GM21786 (cell line): ENCODE measurements around the gene MECP2.

ENCODE experiments used
- ATAC-seq: cut with Tn5 transposase; IDR thresholded peaks from one replicate; pipeline ENCODE4 v1.9.1; 2021; ENCODE audit not compliant: unreplicated experiment

MECP2 gene

DNA sequence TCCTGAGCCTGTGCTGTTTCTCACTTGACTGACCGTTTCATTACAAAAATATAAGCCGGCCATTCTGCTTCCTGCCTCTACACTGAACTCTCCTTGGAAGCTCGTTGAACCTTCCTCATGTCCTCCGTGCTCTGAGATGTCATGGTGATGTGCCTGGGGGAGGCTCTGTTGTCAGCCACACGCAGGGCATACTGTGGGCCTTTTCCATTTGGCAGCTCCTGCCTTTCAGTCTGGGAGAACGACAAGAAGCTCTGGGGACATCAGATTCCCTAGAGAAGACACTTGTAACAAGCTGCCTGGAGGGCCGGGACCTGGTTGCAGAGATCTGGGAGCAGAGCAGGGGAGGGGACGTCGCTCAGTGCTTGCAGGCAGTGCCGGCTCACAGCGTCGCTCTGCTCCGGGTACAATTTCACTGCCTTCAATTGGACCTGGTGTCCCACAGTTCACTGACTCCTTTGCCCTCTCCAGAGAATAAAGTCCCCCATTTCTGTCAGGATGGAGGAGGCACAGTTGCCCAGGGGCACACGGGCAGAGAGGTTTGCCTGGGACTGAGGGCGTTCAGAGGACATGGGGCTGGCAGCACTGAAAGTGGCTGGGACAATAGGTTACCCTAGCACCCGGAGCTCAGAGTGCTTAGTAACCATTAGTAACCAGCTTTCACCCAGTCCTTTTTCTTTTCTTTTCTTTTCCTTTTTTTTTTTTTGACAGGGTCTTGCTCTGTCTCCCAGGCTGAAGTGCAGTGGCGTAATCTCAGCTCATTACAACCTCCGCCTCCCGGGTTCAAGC lies 19.1 kb upstream of the MECP2 start:
- ATAC-seq: no peak

DNA sequence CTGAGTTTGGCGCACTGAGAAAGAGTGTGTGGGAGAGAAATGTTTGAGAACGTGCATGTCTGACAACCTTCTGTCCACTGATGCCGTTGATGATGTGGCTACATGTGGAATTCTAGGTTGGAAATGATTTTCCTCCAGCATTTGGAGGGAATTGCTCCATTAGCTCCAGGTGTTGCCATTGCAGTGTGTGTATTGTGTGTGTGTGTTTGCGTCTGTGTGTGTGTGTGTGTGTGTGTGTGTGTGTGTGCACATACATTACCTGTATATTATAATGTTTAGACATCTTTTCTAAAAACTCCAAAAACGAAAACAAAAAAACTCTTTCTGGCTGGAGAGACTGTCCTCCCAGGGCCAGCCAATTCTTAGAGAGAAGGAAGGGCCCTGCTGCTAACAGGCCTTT lies 18.2 kb upstream of the MECP2 start:
- ATAC-seq: no peak

DNA sequence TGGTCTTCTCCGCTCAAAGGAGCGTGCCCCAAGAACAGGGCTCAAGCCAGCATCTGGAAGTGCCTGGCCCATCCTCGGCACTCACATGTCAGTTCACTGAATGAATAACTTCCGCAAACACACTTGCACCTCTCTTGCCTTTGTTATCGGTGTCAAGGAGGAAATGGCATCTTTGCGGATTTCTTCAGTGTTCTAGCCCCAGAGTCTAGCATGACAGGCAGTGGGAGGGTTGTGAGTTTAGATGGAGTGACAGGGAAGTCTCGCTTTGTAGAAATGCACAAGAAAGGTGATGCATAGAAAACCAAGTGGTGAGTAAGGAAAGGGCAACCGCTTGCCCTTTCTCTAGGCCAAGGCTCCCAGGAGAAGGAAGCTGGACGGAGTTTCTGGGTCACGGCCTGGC lies 17.6 kb upstream of the MECP2 start:
- ATAC-seq: no peak

DNA sequence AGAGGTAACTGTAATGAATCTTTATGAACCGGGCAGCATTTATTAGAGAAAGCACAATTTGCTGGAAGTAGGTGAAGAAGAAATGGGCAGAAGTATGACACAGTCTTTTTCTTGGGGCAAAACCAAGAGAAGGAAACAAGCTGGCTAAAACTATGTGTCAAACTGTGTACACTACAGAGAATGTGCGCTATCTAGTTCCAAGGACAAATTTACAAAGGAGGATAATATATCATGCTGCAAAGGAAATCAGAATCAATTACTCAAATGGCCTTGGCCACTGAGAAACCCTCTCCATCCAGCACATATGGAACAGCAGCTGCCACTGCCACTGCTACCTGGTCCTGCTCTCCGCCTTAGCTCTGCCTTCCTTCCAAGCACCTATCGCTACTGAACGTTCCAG lies 17.1 kb upstream of the MECP2 start:
- ATAC-seq: no peak

DNA sequence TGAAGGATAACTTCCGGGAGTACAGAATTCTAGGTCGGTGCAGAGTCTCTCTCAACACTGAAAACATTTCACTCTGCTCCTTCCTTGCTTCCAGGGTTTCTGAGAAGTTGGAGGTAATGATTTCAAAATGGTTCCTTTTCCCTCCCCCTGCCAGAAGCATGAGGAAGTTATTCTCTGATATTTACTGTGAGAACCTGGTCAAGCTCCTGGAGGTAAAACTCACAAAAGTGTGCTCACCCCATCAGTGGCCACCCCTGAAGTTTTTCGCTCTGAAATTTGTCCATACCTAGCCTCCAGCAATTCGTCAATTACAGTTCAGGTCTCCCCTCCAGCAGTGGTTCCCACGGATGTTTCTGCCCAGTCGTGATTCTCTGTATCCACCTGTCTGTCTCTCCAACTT lies 16.2 kb upstream of the MECP2 start:
- ATAC-seq: no peak

DNA sequence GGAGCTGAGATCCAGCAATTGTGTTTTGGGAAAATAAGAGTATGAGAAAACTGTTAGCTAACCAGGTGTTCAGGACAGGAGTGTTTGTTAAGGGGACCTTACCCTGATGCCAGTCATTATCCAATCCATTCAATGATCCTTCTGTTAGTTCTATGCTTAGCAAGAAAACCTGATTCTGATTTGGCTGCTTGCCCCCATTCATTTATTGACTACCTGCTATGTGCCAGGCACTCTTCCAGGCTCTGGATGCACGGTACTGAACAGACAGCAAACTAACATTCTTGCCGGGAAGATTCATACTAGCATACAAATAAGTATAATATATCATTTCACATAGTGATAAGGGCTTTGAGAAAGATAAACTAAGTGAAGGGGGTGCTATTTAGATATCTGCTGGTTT lies 1.0 kb upstream of the MECP2 start:
- no peak for ATAC-seq

DNA sequence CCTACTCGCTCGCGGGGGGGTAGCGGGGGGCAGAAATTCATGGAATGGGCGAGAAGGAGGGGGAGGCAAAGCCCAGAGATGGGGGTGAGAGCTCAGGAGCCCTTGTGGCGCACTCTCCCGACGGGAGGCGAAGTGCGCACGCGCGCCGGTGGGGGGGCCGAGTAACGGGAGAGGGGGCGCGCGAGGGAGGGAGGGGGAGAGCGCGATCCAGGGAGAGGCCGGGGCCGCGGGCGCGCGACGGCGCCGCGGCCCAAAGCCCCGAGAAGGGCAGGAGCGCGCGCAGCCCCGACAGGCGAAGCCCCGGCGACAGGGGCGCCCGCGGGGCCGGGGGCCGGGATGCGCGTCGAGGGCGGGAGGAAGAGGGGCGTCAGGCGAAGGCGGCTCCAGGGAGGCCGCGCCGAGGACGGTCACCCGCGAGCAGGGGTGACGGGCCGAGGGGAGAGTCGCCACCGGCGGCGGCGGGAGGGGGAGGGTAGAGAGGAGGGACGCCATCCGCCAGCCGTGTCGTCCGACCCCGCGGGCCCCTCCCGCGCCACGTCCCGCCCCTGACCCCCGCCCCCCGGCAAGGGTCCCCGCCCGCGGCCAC lies 421 bp downstream of the MECP2 start:
- peak; percentile 19 for ATAC-seq

DNA sequence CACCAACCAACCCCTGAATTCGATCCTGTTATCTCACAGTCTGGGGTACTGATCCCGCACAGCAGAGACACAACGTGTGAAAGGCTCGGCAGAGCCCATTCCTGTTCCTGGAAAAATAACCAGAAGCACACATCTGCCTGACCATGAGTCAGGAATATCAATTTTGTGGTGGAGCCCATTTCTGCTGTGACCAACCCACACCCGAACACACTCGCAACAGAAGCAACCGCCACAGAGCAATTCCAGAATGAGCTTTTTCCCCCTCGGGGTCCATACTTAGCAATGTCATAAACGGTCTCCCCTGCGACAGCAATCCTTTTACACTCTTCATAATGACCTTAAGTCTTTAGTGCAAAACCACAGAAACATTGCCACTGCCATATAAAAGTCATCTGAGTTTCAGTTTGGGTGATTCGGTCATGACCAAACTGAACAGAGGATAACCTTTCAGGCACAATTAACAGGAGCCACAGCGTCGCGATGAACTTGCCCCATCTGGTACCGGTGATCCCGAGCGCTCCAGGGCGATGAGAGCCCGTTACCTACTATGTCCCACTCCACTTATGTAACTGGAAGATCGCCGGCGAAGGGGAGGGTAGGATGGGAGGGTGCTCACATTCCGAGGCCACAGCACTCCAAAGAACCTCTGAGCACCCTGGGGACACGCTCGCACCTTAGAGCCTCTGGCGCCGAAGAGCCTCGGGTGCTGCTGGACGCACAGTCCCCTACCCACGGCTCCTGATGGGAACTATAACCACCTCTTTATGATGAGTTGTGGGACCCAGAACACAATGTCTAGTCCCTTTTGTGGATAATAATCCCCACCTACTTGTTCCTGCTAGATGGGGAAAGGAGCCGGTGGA lies 1.1 kb downstream of the MECP2 start:
- ATAC-seq: no peak

DNA sequence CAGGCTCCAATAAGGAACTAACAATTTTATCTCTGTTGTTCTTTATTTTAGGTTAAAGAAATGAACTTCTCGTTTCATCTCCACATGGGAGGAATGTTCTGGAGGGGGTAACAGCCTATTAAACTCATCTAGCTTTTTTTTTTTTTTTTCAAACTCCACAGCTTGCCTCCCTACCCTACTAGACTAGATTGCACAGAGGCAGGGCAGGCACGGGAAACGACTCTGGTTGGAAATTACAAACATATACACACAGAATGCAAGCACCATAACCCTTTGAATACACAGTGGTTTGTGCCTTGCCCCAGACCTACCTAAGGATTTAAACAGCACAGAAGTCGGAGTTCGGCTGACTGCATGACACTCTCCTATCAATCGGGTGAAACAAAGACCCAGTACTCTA lies 2.7 kb downstream of the MECP2 start:
- no peak for ATAC-seq

DNA sequence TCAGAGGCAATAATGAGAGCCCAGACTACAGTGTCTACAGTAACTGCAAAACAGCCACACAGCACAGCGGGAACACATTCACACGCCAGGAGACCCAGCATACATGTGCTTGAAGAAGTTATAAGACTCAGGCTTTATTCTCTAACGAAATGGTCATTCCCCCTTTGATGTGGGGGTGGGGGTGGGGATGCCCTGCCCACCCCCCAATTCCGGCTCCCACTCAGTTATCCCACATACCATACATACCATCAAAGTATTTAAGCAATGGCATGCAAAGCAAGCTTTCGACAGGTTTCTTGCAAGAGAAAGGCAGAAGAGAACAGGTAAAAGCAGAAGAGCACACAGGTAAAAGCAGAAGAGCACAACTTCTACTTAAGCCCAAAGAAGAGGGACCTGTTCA lies 3.6 kb downstream of the MECP2 start:
- no peak for ATAC-seq

DNA sequence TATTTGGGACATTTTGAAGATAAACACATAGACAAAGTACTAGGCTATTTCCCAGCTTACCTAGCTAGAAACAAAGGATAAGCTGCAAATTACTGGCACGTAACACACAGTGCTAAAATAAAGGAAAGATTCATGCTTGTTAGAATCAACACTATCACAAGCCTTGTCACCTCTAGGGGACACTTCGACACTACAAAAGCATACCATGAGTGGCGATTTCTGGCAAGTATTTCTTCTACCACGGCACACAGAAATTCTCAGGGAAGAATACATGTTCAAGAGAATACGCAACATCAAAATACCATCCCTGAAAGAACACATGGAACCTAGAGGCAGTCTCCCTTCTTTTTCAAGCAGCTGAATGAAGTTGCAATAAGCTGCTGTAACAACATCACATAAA lies 5.1 kb downstream of the MECP2 start:
- no peak for ATAC-seq

DNA sequence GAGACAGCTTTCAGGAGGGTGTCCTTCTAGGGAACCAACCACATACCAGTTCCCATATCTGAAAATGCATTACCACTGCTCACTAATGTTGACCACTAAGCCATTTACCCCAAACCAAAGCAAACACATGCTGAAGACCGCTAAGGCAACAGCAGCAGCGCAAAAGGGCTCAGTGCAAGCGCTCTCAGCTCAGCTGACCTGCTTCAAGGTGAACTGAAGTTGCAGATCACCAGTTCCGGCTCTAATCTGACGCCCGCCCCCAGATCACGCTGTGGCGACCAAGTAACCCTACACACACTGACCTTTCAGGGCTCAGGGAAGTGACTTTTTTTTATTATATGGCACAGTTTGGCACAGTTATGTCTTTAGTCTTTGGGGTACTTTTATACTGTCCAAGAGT lies 5.8 kb downstream of the MECP2 start:
- ATAC-seq: no peak

DNA sequence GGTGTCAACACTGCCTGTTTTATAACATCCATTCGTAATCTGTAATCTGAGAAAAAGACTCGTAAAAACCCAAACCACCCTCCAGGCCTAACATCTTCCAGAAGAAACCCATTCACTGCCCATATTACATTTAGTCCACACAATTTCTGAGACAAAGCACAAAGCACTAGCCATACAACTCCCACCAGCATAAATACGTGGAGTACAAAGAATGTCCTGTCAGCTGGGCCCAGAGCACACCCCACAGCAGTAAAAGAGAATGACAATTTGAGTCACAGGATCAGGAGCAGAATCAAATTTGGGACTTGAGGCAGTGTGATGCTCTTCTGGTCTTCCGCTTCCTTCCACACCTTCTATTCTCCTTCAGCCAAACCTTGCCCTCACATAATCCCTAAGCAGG lies 6.8 kb downstream of the MECP2 start:
- no peak for ATAC-seq

DNA sequence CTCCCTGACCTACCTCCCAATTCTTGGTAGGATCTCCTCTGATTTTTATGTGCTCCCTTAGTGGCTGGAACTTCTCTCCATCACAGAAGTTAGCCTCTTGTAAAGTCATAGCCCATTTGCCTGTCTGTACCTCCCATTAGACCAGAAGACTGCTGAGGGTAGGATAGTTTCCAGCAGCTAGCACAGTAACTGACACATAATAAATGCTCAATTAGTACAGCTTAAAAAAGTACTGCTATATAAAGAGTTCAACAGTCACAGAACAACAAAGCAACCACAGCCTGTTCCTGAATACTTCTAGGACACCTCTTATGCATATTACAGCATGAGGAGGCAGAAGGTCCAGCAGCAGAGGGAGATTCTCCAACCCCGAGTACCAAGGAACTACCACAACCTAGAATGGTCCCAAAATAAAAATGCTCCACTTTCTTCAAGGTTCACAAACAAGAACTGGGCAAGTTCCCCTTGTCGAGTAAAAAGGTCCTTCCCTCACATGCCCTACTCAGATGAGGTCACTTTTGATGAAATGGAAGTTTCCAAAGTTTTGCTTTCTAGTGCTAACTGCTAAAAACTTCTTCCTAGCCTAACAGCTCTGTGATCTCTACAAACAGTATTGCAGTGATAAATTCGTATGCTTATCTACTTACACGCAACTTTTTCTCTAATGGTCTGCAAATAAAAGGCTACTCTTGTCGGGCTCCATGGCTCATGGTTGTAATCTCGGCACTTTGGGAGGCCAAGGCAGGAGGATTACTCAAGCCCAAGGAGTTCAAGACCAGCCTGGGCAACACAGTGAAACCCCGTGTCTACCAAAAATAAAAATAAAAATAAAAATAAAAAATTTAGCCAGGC lies 12.8 kb downstream of the MECP2 start:
- no peak for ATAC-seq

DNA sequence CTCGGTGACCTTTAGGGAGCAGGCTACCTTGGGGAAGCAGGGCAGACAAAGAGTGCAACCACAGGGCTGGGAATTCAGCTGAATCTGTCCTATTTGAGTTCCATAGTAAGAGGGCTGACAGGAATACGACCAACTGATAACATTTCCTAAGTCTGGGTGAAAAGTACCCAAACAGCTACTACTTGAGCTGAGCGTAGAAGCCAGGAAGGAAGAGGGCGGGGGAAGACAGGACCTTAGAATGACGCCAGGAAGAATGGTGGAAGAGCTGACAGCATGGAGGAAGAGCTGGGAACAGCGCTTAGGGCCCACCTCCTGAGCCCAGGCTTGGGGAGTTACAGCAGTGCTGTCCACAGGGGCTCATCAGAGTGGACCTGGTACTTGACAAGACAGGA lies 14.4 kb downstream of the MECP2 start:
- ATAC-seq: no peak

DNA sequence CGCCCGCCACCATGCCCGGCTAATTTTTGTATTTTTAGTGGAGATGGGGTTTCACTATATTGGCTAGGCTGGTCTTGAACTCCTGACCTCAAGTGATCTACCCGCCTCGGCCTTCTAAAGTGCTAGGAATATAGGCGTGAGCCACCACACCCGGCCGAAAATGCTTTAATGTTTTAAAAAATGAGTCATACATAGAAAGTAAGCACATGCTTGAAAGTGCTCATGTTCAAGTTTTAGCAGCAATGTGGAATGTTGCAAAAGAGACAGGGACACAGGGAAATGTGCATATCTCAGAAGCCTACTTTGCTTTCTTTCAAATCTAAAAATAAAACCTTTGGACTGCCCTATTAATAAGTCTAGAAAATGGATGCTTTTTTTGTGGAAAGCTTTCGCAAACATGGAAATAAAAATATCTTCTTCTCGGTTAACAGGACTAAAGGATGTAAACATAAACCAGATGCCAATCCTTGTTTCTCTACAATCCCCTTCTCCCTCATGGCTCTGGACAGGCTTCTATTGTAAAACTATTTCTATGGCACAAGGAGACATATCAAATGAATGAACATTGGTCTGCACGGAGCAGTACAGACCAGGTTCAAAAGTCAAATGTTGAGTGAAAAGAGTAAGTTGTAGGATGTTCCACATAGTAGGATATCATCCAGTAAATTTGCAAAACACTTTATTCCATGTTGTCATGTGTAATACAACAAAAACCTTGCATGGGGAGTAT lies 15.0 kb downstream of the MECP2 start:
- ATAC-seq: no peak

DNA sequence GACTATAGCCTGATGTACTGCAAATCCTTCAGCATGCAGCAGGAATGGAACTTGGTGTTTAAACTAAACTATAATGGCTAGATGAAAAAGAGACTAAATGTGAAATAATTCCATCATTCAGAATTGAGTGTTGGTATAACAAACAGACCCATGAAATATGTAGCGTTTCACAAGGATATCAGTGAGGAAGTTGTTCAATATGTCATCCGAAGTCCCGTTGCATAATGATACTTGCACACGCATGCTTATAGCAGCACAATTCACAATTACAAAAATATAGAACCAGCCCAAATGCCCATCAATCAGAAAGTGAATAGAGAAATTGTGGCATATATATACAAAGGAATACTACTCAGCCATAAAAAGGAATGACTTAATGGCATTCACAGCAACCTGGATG lies 20.4 kb downstream of the MECP2 start:
- ATAC-seq: no peak

DNA sequence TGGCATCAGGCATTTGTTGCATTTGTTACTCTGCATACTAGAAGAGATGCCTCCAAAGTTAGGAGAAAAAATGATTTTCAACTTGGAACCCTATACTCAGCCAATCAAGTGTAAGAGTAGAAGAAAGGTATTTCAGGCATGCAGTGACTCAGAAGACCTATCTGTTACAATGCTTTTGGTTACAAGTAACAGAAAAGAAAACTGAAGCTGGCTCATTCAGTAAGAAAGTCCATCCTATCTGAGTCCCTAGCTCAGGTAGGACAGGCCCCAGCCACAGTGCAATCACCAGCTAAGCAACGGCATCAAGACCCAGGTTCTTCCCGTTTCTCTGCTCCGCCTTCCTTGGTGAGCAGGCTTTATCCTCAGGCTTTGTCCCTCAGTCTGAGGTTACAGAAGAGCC lies 23.3 kb downstream of the MECP2 start:
- ATAC-seq: no peak

DNA sequence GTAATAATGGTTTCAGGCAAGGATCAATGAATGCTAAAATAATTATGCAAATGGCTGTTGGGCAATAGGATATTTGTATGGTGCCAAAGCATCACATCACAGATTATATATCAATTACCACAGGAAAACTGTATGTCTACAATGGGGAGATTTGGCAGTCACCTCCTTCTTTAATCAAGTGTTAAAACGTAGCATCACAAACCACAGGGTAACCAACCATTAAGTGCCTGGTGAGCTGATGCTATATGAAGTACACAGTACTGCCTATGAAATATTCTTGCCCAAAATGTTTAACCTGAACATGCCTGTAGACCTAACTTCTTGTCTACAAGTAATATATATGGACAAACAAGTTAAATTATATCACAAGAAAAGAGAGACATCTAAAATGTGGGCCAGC lies 25.3 kb downstream of the MECP2 start:
- no peak for ATAC-seq

DNA sequence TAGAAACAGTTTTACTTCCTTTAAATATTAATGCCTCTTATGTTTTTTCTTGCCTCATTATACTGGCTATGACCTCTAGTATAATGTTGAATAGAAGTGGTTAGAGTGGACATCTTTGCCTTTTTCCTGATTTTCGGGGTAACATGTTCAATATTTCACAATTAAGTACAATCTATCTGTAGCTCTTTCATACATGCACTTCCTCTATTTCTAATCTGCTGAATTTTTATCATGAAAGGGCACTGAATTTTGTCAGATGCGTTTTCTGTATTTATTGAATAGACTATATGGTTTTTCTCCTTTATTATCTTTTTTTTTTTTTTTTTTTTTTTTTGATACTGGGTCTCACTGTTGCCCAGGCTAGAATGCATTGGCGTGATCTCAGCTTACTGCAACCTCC lies 29.0 kb downstream of the MECP2 start:
- no peak for ATAC-seq
